ENCODE data around the gene PDE6C. TPM values are rescaled to one million over a fixed set of nuclear protein-coding genes. Genes with fewer than 3 reads are reported as not detected.

PDE6C gene
- total and polyA plus RNA-seq, 2 of the 4 experiments (the other 2 are of a cell fraction) = not detected

GRCh38 chr10:93604146-93604545 is 8.2 kb upstream of the PDE6C start:
- Histone ChIP-seq H4K8ac (ENCODE audit: low read depth in 2 of 2, low read length in 2 of 2) (no peak overlapping the region), H3K9me3 (ENCODE audit: control insufficient read depth, insufficient read depth, low read length) (no peaks in the 10 kb centered on the region), H3K9me1 (ENCODE audit: insufficient read depth, low read length) (no peaks in the 10 kb centered on the region), H3K36me3 (ENCODE audit: control insufficient read depth, insufficient read depth, low read length) (no peaks in the 10 kb centered on the region), H3K4me1 (ENCODE audit: control insufficient read depth, insufficient read depth, low read length) (peaks cover 1% of the 10 kb centered on the region; the same call in 1 of the 2 replicates), H3K23ac (ENCODE audit: low read depth, low read length) (no peak overlapping the region), H4K91ac (ENCODE audit: insufficient read depth, low read depth, low read length) (no peak overlapping the region), H4K5ac (ENCODE audit: low read depth, low read length) (no peak overlapping the region), H3K18ac (ENCODE audit: low read depth, low read length) (no peak overlapping the region), H3K4ac (ENCODE audit: low read depth, low read length) (no peak overlapping the region), H2BK20ac (ENCODE audit: low read depth, low read length) (no peak overlapping the region), H3K27me3 (ENCODE audit: control insufficient read depth, insufficient read depth, low read length) (peaks cover 39% of the 10 kb centered on the region), H2BK5ac (ENCODE audit: low read depth, low read length, poor library complexity, severe bottlenecking) (no peak overlapping the region), H4K20me1 (ENCODE audit: insufficient read depth, low read length) (no peaks in the 10 kb centered on the region), H3K79me1 (ENCODE audit: low read depth in 1 of 2, low read length in 2 of 2) (no peaks in the 10 kb centered on the region), H2BK120ac (ENCODE audit: low read depth, low read length) (no peak overlapping the region), H2BK15ac (ENCODE audit: low read depth, low read length) (no peak overlapping the region), H2AK9ac (replicated peaks; ENCODE audit: low read depth, low read length, poor library complexity) (no peak overlapping the region), H3K14ac (replicated peaks; ENCODE audit: low read depth, low read length) (no peak overlapping the region), H3K4me3 (ENCODE audit: insufficient read depth, low read depth, low read length) (no peak overlapping the region), H3K27ac (ENCODE audit: insufficient read depth, low read length) (no peak overlapping the region), H2AFZ (replicated peaks; ENCODE audit: low read length, poor library complexity) (no peak overlapping the region), H3K4me2 (ENCODE audit: low read depth, low read length) (no peak overlapping the region), H3K9ac (ENCODE audit: low read depth, low read length) (no peak overlapping the region), H2AK5ac (ENCODE audit: low read depth, low read length) (no peak overlapping the region), H3K56ac (ENCODE audit: extremely low read depth, insufficient read depth, low read length) (no peak overlapping the region)
- no peak for TF ChIP-seq NFE2L2 (IDR thresholded peaks at IDR 0.05; ENCODE audit: low read depth, low read length)
- TF ChIP-seq MXI1 (IDR thresholded peaks at IDR 0.05; ENCODE audit: borderline replicate concordance, low read depth, low read length) = no peak
- no peak for TF ChIP-seq POLR2A (IDR thresholded peaks at IDR 0.05; ENCODE audit: low read depth, low read length)
- no peak for TF ChIP-seq RFX5 (IDR thresholded peaks at IDR 0.05; ENCODE audit: low read depth, low read length)
- TF ChIP-seq RAD21 (IDR thresholded peaks at IDR 0.05; ENCODE audit: low read length) = no peak
- no peak for TF ChIP-seq MAFK (IDR thresholded peaks at IDR 0.05; ENCODE audit: low read depth, low read length)
- no TSS peak for BruUV-seq (replicated peaks)
- ChIA-PET CTCF (no interaction called here), POLR2A (ENCODE audit: unreplicated experiment) (no interaction called here)
- in situ Hi-C loops (cut with MboI; ENCODE audit: low sequenced_read_pairs) (no loop called here), intact Hi-C loops (cut with micrococcal nuclease) (no loop called here), dilution Hi-C loops (cut with HindIII; ENCODE audit: low sequenced_read_pairs, unreplicated experiment) (no loop called here)
- WGBS, 2 experiments (ENCODE audit: extremely low coverage in 2 of 2, insufficient read length in 1 of 2) = no CpG with 5 or more reads among the region's 2 CpGs
- no peak for DNase-seq
- ATAC-seq (ENCODE audit: low read depth) = no peak
